SU-DHL-6 (cell line): ENCODE data around the gene VWA8.

Source experiments
- H2AFZ ChIP-seq: fragments of 200-600 bp; sonication (generic); 2 replicates; pipeline ENCODE4 v1.6.1; 2014; ENCODE audit warnings: low read depth, mild to moderate bottlenecking, moderate library complexity, mixed read lengths, antibody characterized with exemption, low read length; ENCODE audit not compliant: severe bottlenecking
- H3F3A ChIP-seq: fragments of 200-600 bp; shearing (Covaris generic); 2 replicates; pipeline ENCODE4 v1.6.0; 2016; ENCODE audit warnings: antibody characterized with exemption, mild to moderate bottlenecking; ENCODE audit not compliant: insufficient read depth
- H3K27ac ChIP-seq: fragments of 200-600 bp; sonication (generic); 2 replicates; pipeline ENCODE4 v1.5.1; 2016; ENCODE audit warnings: low read depth, mild to moderate bottlenecking, low read length, moderate library complexity, mixed read lengths
- H3K27me3 ChIP-seq: fragments of 200-600 bp; sonication (generic), shearing (Covaris generic); 2 replicates; pipeline ENCODE4 v1.6.0; 2014; ENCODE audit warnings: mild to moderate bottlenecking, low read length
- H3K36me3 ChIP-seq: fragments of 200-600 bp; sonication (generic); 2 replicates; pipeline ENCODE4 v1.6.1; 2014; ENCODE audit warnings: mild to moderate bottlenecking, low read length, mixed read lengths
- H3K4me2 ChIP-seq: fragments of 300-600, 200-600 bp; shearing (Covaris generic), sonication (generic); 2 replicates; pipeline ENCODE4 v1.6.0; 2014; ENCODE audit warnings: low read length, low read depth, mild to moderate bottlenecking; ENCODE audit not compliant: poor library complexity, severe bottlenecking
- H3K4me3 ChIP-seq: fragments of 200-600 bp; sonication (generic); 2 replicates; pipeline ENCODE4 v1.5.1; 2014; ENCODE audit warnings: antibody characterized with exemption, low read length, mild to moderate bottlenecking, mixed read lengths; ENCODE audit not compliant: insufficient read depth, poor library complexity, severe bottlenecking
- H3K79me2 ChIP-seq: fragments of 200-600 bp; sonication (generic); 2 replicates; pipeline ENCODE4 v1.6.1; 2014; ENCODE audit warnings: mild to moderate bottlenecking, low read length, moderate library complexity; ENCODE audit not compliant: insufficient read depth
- H3K9ac ChIP-seq: fragments of 200-600 bp; sonication (generic); 2 replicates; pipeline ENCODE4 v1.7.0; 2014; ENCODE audit warnings: mild to moderate bottlenecking, low read length
- H3K9me2 ChIP-seq: fragments of 200-600 bp; sonication (generic); replicated peaks from 2 replicates; pipeline ENCODE4 v1.6.1; 2014; ENCODE audit warnings: low read length; ENCODE audit not compliant: insufficient read depth
- H3K9me3 ChIP-seq: fragments of 200-600 bp; sonication (generic); 2 replicates; pipeline ENCODE4 v1.6.1; 2014; ENCODE audit warnings: low read length, mixed read lengths; ENCODE audit not compliant: insufficient read depth
- H4K20me1 ChIP-seq: fragments of 200-600 bp; sonication (generic); 2 replicates; pipeline ENCODE4 v1.6.1; 2014; ENCODE audit warnings: low read depth, mild to moderate bottlenecking, antibody characterized with exemption, low read length, moderate library complexity, mixed read lengths
- CTCF ChIP-seq: fragments of 200-600 bp; sonication (generic); IDR thresholded peaks from one replicate; pipeline ENCODE4 v1.5.1; 2017; ENCODE audit warnings: antibody characterized with exemption, mild to moderate bottlenecking, low read length, moderate library complexity; ENCODE audit not compliant: insufficient read depth, poor library complexity, severe bottlenecking
- EZH2phosphoT487 ChIP-seq: fragments of 200-600 bp; sonication (generic), shearing (Covaris generic); conservative IDR thresholded peaks from 2 replicates; pipeline ENCODE4 v1.6.1; 2018; ENCODE audit warnings: mild to moderate bottlenecking, antibody characterized with exemption, low read length, moderate library complexity, mixed read lengths

Gene VWA8

GRCh38 chr13:41713405-41713804, 247.5 kb downstream of the VWA8 start:
- Histone ChIP-seq H3K9me3 (no peaks in the 10 kb centered on the region), H3K79me2 (no peaks in the 10 kb centered on the region), H3K27ac (no peak overlapping the region), H2AFZ (no peak overlapping the region), H3K9ac (no peak overlapping the region), H3K9me2 (no peaks in the 10 kb centered on the region), H3K36me3 (0 out of 2 replicates have a peak, but pooled peaks cover 2% of the 10 kb centered on the region), H4K20me1 (no peaks in the 10 kb centered on the region), H3K27me3 (no peaks in the 10 kb centered on the region), H3K4me3 (no peak overlapping the region), H3F3A (no peaks in the 10 kb centered on the region; the same call in 1 of the 2 replicates), H3K4me2 (no peak overlapping the region)
- TF ChIP-seq CTCF (no peak), EZH2phosphoT487 (no peak)

GRCh38 chr13:41710771-41711170, 250.1 kb downstream of the VWA8 start:
- H2AFZ ChIP-seq, result no peak overlapping the region
- H3K27me3 ChIP-seq, result no peaks in the 10 kb centered on the region
- H3K36me3 ChIP-seq, result 0 out of 2 replicates have a peak, but pooled peaks cover 2% of the 10 kb centered on the region
- no peak overlapping the region for H3K9ac ChIP-seq
- H3K27ac ChIP-seq, result no peak overlapping the region
- no peak overlapping the region for H3K4me2 ChIP-seq
- H3K79me2 ChIP-seq, result no peaks in the 10 kb centered on the region
- no peaks in the 10 kb centered on the region for H3K9me2 ChIP-seq
- no peak overlapping the region for H3K4me3 ChIP-seq
- H3F3A ChIP-seq, result no peaks in the 10 kb centered on the region
- no peaks in the 10 kb centered on the region for H4K20me1 ChIP-seq
- H3K9me3 ChIP-seq, result no peaks in the 10 kb centered on the region
- TF ChIP-seq EZH2phosphoT487 (no peak), CTCF (no peak)

- H3F3A ChIP-seq, result no peaks in the 10 kb centered on the region
- H3K9ac ChIP-seq, result no peak overlapping the region
- H3K9me2 ChIP-seq, result no peaks in the 10 kb centered on the region
- H4K20me1 ChIP-seq, result no peaks in the 10 kb centered on the region
- TF ChIP-seq EZH2phosphoT487, result no peak
- no peak for TF ChIP-seq CTCF
- no peak overlapping the region for H3K4me3 ChIP-seq
- H2AFZ ChIP-seq, result no peak overlapping the region
- H3K79me2 ChIP-seq, result no peaks in the 10 kb centered on the region
- H3K27me3 ChIP-seq, result no peaks in the 10 kb centered on the region
- H3K27ac ChIP-seq, result no peak overlapping the region
- H3K36me3 ChIP-seq, result 0 out of 2 replicates have a peak, but pooled peaks cover 2% of the 10 kb centered on the region
- H3K4me2 ChIP-seq, result no peak overlapping the region
- no peaks in the 10 kb centered on the region for H3K9me3 ChIP-seq
Measured at GRCh38 chr13:41709511-41709910, 251.4 kb downstream of the VWA8 start.
